Measurements from ENCODE around the gene TDRD3. TPM values are rescaled to one million over a fixed set of nuclear protein-coding genes. Genes with fewer than 3 reads are reported as not detected.
"Not testable (repeated sequence)": the region's sequence is repeated elsewhere in the genome, so short reads cannot be mapped to it uniquely, and the experiment has no call there.

The TDRD3 gene
- total RNA-seq, 2 donors from 2014 or later = 20.0 to 22.7 TPM

GRCh38 chr13:60397704-60398378 is 821 bp downstream of the TDRD3 start:
- peak in 1 of 7 experiments; percentile 4 for TF ChIP-seq CTCF (IDR thresholded peaks at IDR 0.05)
- peak in 2 of 3 donors; percentile 64 to 71 for TF ChIP-seq POLR2A (IDR thresholded peaks at IDR 0.05)
- H3K36me3 ChIP-seq (replicated peaks in 1 of 2; ENCODE audit: insufficient read depth in 1 of 2, low read depth in 2 of 2) = no peaks in the 10 kb centered on the region
- H3K27me3 ChIP-seq = no peaks in the 10 kb centered on the region
- intact Hi-C loops (cut with DNase I) = no loop called here
- no peaks in the 10 kb centered on the region for H3K9me3 ChIP-seq
- peaks cover 36% of the 10 kb centered on the region for H3K4me1 ChIP-seq
- peak overlapping the region; percentile 79 to 98 (median 96) for H3K27ac ChIP-seq
- ATAC-seq (peak; percentile 25), DNase-seq (peak; percentile 51 to 68 (median 60))
- peak overlapping the region in 1 of 2 donors; percentile 22 for H3K4me3 ChIP-seq
- WGBS, 2 donors = 0% methylated on average over 14 to 43 of the region's 43 CpGs

- intact Hi-C loops (cut with DNase I) = no loop called here
Measured at GRCh38 chr13:60398379-60398891, 1.4 kb downstream of the TDRD3 start.

GRCh38 chr13:60398907-60399589 is 2.0 kb downstream of the TDRD3 start:
- peaks cover 36% of the 10 kb centered on the region for H3K4me1 ChIP-seq
- peak in 3 of 4 donors; percentile 16 to 53 (median 37) for DNase-seq
- no peak overlapping the region for H3K4me3 ChIP-seq
- intact Hi-C loops (cut with DNase I) = no loop called here
- peak in 1 of 3 donors; percentile 10 for TF ChIP-seq POLR2A (IDR thresholded peaks at IDR 0.05)
- TF ChIP-seq CTCF (IDR thresholded peaks at IDR 0.05) = peak in 1 of 7 experiments; percentile 4
- 19 to 22% methylated on average over 6 of the region's 6 CpGs for whole genome bisulfite sequencing, 2 donors
- H3K27ac ChIP-seq = peak overlapping the region; percentile 20 to 98 (median 96)
- no peaks in the 10 kb centered on the region for H3K27me3 ChIP-seq
- no peaks in the 10 kb centered on the region for H3K9me3 ChIP-seq
- H3K36me3 ChIP-seq (replicated peaks in 1 of 2; ENCODE audit: insufficient read depth in 1 of 2, low read depth in 2 of 2) = no peaks in the 10 kb centered on the region
- ATAC-seq = no peak

More at GRCh38 chr13:60398379-60398891, 1.4 kb downstream of the TDRD3 start:
- Histone ChIP-seq H3K27me3 (no peaks in the 10 kb centered on the region), H3K36me3 (replicated peaks in 1 of 2; ENCODE audit: insufficient read depth in 1 of 2, low read depth in 2 of 2) (no peaks in the 10 kb centered on the region), H3K27ac (peak overlapping the region; percentile 79 to 98 (median 96)), H3K9me3 (no peaks in the 10 kb centered on the region), H3K4me1 (peaks cover 36% of the 10 kb centered on the region), H3K4me3 (peak overlapping the region in 1 of 2 donors; percentile 22)
- ATAC-seq = no peak
- no peak for DNase-seq
- TF ChIP-seq POLR2A (IDR thresholded peaks at IDR 0.05) = no peak
- WGBS, 2 donors = 22 to 31% methylated on average over 6 of the region's 6 CpGs

- Histone ChIP-seq H3K4me1 (peaks cover 36% of the 10 kb centered on the region), H3K27me3 (no peaks in the 10 kb centered on the region), H3K27ac (no peak overlapping the region), H3K36me3 (replicated peaks in 1 of 2; ENCODE audit: insufficient read depth in 1 of 2, low read depth in 2 of 2) (no peaks in the 10 kb centered on the region), H3K9me3 (no peaks in the 10 kb centered on the region), H3K4me3 (no peak overlapping the region)
- DNase-seq (no peak), ATAC-seq (no peak)
- intact Hi-C loops (cut with DNase I) = no loop called here
- no peak for TF ChIP-seq CTCF (IDR thresholded peaks at IDR 0.05)
- TF ChIP-seq POLR2A (IDR thresholded peaks at IDR 0.05) = no peak
Measured at GRCh38 chr13:60402022-60402421, 5.0 kb downstream of the TDRD3 start.

- WGBS, 2 donors = 90 to 96% methylated on average over 1 of the region's 1 CpG
- Histone ChIP-seq H3K4me3 (no peak overlapping the region), H3K4me1 (peaks cover 37% of the 10 kb centered on the region), H3K27me3 (no peaks in the 10 kb centered on the region), H3K36me3 (replicated peaks in 1 of 2; ENCODE audit: insufficient read depth in 1 of 2, low read depth in 2 of 2) (no peaks in the 10 kb centered on the region), H3K27ac (no peak overlapping the region), H3K9me3 (no peaks in the 10 kb centered on the region)
- no peak for TF ChIP-seq POLR2A (IDR thresholded peaks at IDR 0.05)
- TF ChIP-seq CTCF (IDR thresholded peaks at IDR 0.05) = no peak
- intact Hi-C loops (cut with DNase I) = no loop called here
- ATAC-seq (no peak), DNase-seq (no peak)
Measured at GRCh38 chr13:60407095-60407494, 10.1 kb downstream of the TDRD3 start.

- WGBS, 2 donors = 94 to 96% methylated on average over 11 of the region's 11 CpGs
- H3K4me3 ChIP-seq; H3K36me3 ChIP-seq (replicated peaks in 1 of 2; ENCODE audit: insufficient read depth in 1 of 2, low read depth in 2 of 2); H3K9me3 ChIP-seq; DNase-seq; intact Hi-C loops (cut with DNase I); ATAC-seq; H3K27ac ChIP-seq; H3K27me3 ChIP-seq: not testable (repeated sequence)
- H3K4me1 ChIP-seq = peaks cover 42% of the 10 kb centered on the region
Measured at GRCh38 chr13:60407852-60408251, 10.8 kb downstream of the TDRD3 start.

- peaks cover 55% of the 10 kb centered on the region for H3K4me1 ChIP-seq
- intact Hi-C loops (cut with DNase I); H3K9me3 ChIP-seq; ATAC-seq; DNase-seq; H3K27me3 ChIP-seq; H3K4me3 ChIP-seq; H3K36me3 ChIP-seq (replicated peaks in 1 of 2; ENCODE audit: insufficient read depth in 1 of 2, low read depth in 2 of 2); H3K27ac ChIP-seq: not testable (repeated sequence)
- WGBS, 2 donors = 78 to 84% methylated on average over 4 of the region's 4 CpGs
Measured at GRCh38 chr13:60409574-60410292, 12.7 kb downstream of the TDRD3 start.
